Kidney epithelial cell (primary cell): ENCODE measurements around the gene SYT13. TPM values are rescaled to one million over a fixed set of nuclear protein-coding genes. Genes with fewer than 3 reads are reported as not detected.

Source experiments
- DNase-seq: peaks from one replicate; pipeline ENCODE4 v3.0.0-alpha.2; 2010; ENCODE audit warnings: low read depth
- H3K27me3 ChIP-seq: 2 replicates; pipeline ENCODE4 v1.6.0; 2011; ENCODE audit warnings: low read length; ENCODE audit not compliant: control insufficient read depth, insufficient read depth
- H3K36me3 ChIP-seq: 2 replicates; pipeline ENCODE4 v1.5.1; 2011; ENCODE audit warnings: low read length; ENCODE audit not compliant: control insufficient read depth, insufficient read depth
- H3K4me3 ChIP-seq: 2 replicates; pipeline ENCODE4 v1.5.1; 2011; ENCODE audit warnings: low read depth, mild to moderate bottlenecking, control low read depth, low read length
- total RNA-seq: library from RNA; depleted of rRNA; stranded (reverse); fragments of >200 nt; gene quantifications from 2 replicates; pipeline ENCODE4 v1.2.3, GENCODE V29; 2015
- TF ChIP-seq, protein P1 (sequence below): IDR thresholded peaks from 2 replicates; pipeline ENCODE4 v1.5.1; 2011; ENCODE audit warnings: mild to moderate bottlenecking, moderate library complexity, low read length, control low read depth, inconsistent platforms; ENCODE audit not compliant: insufficient read depth, poor library complexity, severe bottlenecking

SYT13 gene
- total RNA-seq, 1 donor from 2014 or later = 10.1 TPM

DNA sequence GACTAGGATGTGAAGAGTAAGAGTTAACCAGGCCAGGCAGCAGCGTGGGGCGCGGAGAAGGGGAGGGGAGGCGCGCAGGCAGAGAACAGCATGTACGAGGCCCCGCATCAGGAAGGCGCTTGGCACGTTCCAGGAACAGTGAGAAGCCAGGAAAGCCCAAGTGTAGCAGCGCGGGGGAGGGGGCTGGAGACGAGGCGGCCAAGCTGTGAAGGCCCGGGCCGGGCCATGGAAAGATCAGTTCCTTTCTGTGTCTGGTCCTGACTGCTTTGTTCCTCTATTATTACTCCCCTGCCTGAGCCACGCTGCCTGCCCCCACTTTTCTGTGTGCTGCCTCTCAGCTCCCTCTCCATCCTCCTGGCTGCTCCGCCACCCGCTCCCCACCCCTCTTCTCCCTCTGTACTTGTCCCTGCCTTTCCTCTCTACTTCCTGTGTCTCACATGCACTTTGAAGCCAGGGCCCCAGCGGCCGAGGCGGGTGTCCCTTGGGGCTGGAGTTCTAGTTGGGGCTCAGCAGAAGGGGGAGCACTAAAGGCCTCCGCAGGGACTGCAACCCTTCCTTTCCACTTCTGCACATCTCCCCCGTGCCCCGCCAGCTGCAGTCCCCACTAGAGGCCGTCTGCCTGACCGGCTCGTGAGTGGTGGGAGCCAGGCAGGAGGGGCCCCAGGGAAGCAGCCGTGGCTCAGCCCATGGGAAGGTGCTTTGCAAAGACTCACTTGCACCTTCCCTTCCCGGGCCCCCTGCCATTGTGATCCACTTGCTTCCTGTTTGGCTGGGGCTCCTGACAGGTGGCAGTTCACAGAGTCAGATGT lies 76.0 kb downstream of the SYT13 start:
- DNase-seq = no peak
- TF ChIP-seq, protein P1, sequence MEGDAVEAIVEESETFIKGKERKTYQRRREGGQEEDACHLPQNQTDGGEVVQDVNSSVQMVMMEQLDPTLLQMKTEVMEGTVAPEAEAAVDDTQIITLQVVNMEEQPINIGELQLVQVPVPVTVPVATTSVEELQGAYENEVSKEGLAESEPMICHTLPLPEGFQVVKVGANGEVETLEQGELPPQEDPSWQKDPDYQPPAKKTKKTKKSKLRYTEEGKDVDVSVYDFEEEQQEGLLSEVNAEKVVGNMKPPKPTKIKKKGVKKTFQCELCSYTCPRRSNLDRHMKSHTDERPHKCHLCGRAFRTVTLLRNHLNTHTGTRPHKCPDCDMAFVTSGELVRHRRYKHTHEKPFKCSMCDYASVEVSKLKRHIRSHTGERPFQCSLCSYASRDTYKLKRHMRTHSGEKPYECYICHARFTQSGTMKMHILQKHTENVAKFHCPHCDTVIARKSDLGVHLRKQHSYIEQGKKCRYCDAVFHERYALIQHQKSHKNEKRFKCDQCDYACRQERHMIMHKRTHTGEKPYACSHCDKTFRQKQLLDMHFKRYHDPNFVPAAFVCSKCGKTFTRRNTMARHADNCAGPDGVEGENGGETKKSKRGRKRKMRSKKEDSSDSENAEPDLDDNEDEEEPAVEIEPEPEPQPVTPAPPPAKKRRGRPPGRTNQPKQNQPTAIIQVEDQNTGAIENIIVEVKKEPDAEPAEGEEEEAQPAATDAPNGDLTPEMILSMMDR = no peak
- no peaks in the 10 kb centered on the region for H3K36me3 ChIP-seq
- H3K27me3 ChIP-seq = no peaks in the 10 kb centered on the region
- H3K4me3 ChIP-seq = no peak overlapping the region

DNA sequence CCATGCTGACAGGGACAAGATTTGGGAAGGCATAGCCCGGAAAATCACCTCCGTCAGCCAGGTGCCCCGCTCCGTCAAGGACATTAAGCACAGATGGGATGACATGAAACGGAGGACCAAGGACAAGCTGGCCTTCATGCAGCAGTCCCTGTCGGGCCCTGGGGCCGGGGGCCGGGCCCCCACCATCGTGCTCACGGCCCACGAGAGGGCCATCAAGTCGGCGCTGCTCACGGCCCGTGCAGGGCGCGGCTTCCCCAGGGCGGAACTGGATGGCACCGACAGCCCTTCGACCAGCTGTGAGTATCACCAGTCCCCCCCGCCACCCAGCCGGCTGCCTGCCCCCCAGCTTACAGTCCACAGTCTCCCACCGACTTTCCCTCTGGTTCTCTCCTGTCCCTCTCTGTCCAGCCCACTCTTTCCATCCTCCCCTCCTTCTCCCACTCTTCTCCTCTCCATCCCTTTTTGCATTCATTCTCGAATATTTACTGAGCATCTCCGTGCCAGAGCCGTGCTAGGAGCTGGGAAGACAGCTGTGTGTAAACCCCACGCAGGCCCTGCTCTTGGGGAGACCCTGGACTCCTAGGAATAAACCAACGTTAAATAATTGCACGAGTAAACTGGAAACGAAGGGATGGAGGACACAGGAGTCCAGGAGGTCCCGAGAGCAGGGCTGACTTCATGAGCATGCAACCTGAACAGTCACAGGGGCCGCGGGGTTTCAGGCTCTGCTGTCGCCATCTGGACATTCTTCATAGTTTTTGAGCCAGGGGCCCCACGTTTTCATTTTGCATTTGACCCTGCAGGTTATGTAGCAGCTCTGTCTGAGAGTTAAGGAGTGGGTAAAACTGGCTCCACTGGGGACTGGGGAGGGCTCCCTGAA lies 76.9 kb downstream of the SYT13 start:
- no peak for DNase-seq
- Histone ChIP-seq H3K4me3 (no peak overlapping the region), H3K27me3 (no peaks in the 10 kb centered on the region), H3K36me3 (no peaks in the 10 kb centered on the region)
- TF ChIP-seq, protein P1 = no peak

DNA sequence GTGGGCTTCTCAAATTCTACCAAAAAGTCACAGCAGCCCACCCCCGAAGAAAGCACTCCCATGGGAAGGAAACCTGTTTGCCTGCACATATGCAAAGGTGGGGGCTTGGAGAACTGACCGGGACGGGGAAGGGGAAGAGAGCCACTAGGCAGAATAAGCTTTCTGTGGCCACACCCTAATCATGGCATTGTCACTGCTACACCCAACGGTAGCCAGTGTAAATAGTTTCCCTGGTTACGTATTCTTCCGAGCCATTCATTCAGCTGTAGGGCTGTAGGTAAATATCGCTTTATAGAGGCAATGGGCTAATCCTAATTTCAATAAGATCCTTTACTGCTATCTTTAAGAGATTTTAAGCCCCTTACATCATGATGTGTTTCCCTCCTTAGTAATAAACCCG lies 78.0 kb downstream of the SYT13 start:
- Histone ChIP-seq H3K36me3 (no peaks in the 10 kb centered on the region), H3K27me3 (no peaks in the 10 kb centered on the region), H3K4me3 (no peak overlapping the region)
- TF ChIP-seq, protein P1 = no peak
- no peak for DNase-seq

DNA sequence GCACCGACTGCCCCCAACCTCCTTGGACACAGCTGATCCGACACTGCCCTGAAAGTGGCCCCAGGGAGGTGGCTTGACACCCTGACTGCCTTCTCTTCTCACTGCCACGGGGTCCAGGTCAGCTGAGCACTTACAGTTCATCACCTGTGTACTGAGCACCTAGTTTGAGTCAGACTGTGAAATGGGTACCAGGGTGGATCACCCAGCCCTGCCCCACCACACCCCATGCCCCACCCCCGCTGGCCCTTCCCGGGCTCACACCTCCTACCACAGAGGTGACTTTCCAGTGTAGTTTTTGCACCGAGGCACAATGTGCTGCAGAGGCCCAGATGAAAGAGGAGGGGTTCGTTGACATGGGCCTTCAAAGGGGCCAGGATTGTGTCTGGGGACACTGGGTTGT lies 80.2 kb downstream of the SYT13 start:
- Histone ChIP-seq H3K4me3 (no peak overlapping the region), H3K36me3 (no peaks in the 10 kb centered on the region), H3K27me3 (no peaks in the 10 kb centered on the region)
- no peak for DNase-seq
- TF ChIP-seq, protein P1 = no peak

DNA sequence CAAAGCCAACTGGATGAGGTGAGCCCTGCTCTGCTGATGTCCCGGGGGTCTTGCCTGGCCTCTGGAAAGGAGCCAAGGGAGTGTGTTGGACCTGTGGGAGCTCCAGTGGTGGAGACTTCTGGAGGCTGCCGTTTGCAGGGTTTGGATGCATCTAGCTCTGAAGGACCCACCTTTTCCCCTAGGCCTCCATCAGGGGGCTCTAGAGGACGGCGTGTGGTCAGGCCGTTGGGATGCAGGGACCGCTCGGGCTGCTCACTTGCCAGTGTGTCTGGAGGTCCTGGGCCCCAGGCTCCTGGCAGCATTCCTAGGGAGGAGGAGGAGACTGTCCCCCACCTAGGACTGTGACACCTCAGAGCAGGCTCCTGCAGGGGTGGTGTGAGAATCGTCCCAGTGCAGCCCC lies 81.4 kb downstream of the SYT13 start:
- H3K27me3 ChIP-seq = no peaks in the 10 kb centered on the region

More for the DNA sequence above, 81.4 kb downstream of the SYT13 start:
- DNase-seq = no peak
- H3K36me3 ChIP-seq = no peaks in the 10 kb centered on the region
- TF ChIP-seq, protein P1 = no peak
- no peak overlapping the region for H3K4me3 ChIP-seq
